GM20431 (cell line): Measurements from ENCODE around the gene FGG.

ENCODE experiments used
- in situ Hi-C: fragments of 300-500 bp; cut with MseI, MboI; formaldehyde crosslinking; loops from one replicate; pipeline ENCODE4 v1.15.0; 2020; ENCODE audit warnings: low sequenced_read_pairs; ENCODE audit not compliant: unreplicated experiment

FGG gene

GRCh38 chr4:154589296-154590197 is 22.9 kb downstream of the FGG start:
- in situ Hi-C loops, result no loop called here

- in situ Hi-C loops, result no loop called here
Observed at GRCh38 chr4:154588198-154588597, 24.3 kb downstream of the FGG start.

- in situ Hi-C loops, result no loop called here
Observed at GRCh38 chr4:154586296-154587033, 26.0 kb downstream of the FGG start.

- in situ Hi-C loops, result no loop called here
Observed at GRCh38 chr4:154585369-154586018, 27.0 kb downstream of the FGG start.

GRCh38 chr4:154584259-154584658 is 28.2 kb downstream of the FGG start:
- in situ Hi-C loops, result no loop called here

GRCh38 chr4:154583677-154584076 is 28.8 kb downstream of the FGG start:
- in situ Hi-C loops, result no loop called here

- in situ Hi-C loops, result no loop called here
Observed at GRCh38 chr4:154583230-154583629, 29.2 kb downstream of the FGG start.

- in situ Hi-C loops, result no loop called here
Observed at GRCh38 chr4:154582723-154583122, 29.7 kb downstream of the FGG start.

- in situ Hi-C loops, result no loop called here
Observed at GRCh38 chr4:154579927-154580326, 32.5 kb downstream of the FGG start.

GRCh38 chr4:154578919-154579318 is 33.5 kb downstream of the FGG start:
- in situ Hi-C loops, result no loop called here

- in situ Hi-C loops, result no loop called here
Observed at GRCh38 chr4:154577324-154577723, 35.1 kb downstream of the FGG start.

- in situ Hi-C loops, result no loop called here
Observed at GRCh38 chr4:154574311-154574710, 38.1 kb downstream of the FGG start.

GRCh38 chr4:154573190-154573870 is 39.1 kb downstream of the FGG start:
- in situ Hi-C loops, result no loop called here

- in situ Hi-C loops, result no loop called here
Observed at GRCh38 chr4:154569584-154569983, 42.9 kb downstream of the FGG start.

- in situ Hi-C loops, result no loop called here
Observed at GRCh38 chr4:154569028-154569427, 43.4 kb downstream of the FGG start.

- in situ Hi-C loops, result no loop called here
Observed at GRCh38 chr4:154566639-154567204, 45.7 kb downstream of the FGG start.

GRCh38 chr4:154565704-154566103 is 46.8 kb downstream of the FGG start:
- in situ Hi-C loops, result no loop called here

- in situ Hi-C loops, result no loop called here
Observed at GRCh38 chr4:154564311-154564710, 48.1 kb downstream of the FGG start.

GRCh38 chr4:154562697-154563254 is 49.7 kb downstream of the FGG start, which contains the start of gene FGB:
TSS of gene FGB (plus strand) at chr4:154563011. CDS start at chr4:154563019, 8 bp downstream.
- in situ Hi-C loops, result no loop called here
